Esophagus mucosa (tissue), 1 donor: ENCODE data around the gene PACS2. TPM values are rescaled to one million over a fixed set of nuclear protein-coding genes. Genes with fewer than 3 reads are reported as not detected.
A peak's percentile ranks its signal among the peaks of the same experiment; 100 is the strongest.
"Not testable (repeated sequence)": the region's sequence is repeated elsewhere in the genome, so short reads cannot be mapped to it uniquely, and the experiment has no call there.

Experiments used
- ATAC-seq: fragments of 200-7000 bp; cut with Tn5 transposase; one replicate; pipeline ENCODE4 v1.9.1; 2020
- total RNA-seq: library from RNA; stranded (reverse); gene quantifications from one replicate; pipeline ENCODE4 v1.2.4, GENCODE V29; 2023
- donor health status: DM: yes; HTN: yes; CAD: no.

The PACS2 gene
- total RNA-seq, 1 donor from 2014 or later: 24.9 TPM

DNA sequence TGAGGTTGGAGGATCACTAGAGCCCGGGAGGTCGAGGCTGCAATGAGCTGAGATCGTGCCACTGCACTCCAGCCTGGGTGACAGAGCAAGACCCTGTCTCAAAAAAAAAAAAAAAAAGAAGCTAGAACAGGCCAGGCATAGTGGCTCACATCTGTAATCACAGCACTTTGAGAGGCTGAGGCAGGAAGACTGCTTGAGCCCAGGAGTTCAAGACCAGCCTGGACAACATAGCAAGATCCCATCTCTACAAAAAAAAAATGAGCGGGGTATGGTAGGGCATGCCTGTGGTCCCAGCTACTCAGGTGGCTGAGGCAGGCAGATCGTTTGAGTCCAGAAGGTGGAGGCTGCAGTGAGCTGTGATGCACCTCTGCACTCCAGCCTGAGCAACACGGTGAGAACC lies 25.6 kb upstream of the PACS2 start:
- ATAC-seq: not testable (repeated sequence)

DNA sequence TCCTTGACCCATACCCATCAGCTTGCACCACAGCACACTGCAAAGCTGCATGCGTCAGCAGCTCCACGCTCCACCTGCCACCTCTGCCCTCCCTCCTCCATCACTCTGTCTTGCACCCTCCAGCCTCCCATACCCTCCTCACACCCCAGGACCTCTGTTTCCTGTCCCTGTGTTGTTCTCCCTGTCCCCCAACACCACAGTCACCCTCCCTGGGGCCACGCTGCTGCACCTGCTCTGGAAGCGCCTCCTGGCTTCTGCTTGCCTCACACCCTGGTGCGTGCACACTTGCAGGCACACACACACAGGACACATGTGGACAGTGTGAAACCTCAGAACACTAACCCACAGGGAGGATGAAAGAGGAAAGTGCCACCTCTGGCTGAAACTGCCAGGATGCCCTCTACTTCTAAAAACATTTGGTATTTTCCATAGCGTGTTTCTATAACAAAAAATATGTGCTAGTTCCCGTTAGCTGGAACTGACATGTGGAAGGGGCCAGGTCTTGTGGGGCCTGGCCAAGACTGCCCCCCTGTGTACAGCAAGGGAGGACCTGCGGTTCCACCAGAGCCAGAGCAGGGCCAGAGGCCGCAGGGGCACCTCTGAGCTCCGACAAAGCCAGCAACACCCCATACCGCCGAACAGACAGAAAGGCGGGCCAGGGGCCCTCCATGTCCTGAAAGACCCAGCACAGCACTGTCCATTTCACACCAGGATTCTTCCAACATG lies 23.8 kb upstream of the PACS2 start:
- ATAC-seq: no peak

DNA sequence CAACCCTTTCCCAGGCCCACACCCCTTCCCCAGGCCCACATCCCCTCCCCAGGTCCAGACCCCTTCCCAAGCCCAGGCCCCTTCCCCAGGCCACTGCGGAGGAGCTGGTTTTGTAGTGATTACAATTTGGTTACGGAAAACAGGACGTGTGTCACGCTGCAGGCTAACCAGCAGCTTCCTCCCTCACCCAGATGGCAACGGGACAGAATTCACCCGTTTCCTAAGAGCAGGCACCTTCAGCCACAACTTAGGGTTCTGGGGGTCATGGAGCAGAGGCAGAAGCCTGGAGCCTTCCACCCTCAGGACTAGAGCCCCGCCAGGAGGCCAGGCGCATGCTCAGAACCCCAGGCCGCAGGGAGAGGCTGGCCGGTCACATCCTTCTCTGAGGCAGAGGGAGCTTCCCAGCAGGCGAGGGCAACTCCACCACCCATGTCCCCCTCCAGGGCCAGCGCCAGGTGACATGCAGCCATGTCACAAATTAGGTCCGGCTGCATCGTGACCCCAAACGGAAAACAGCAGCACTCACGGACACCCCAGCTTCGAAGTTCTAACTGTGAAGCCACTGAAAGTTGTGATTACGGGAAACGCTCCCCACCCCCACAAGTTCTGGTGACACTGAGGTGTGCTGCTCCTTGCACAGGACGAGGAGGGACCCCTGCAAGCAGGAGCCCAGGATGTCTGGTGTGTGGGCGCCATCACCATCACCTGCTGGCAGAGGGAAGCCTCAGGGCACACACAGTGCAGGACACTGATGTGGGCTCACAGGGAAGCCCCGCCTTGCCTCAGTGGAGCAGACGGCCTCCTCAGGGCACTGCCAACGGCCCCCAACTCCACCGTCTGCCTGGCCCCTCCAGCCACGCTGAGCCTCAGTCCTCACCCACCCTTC lies 21.5 kb upstream of the PACS2 start:
- ATAC-seq: peak; percentile 19

DNA sequence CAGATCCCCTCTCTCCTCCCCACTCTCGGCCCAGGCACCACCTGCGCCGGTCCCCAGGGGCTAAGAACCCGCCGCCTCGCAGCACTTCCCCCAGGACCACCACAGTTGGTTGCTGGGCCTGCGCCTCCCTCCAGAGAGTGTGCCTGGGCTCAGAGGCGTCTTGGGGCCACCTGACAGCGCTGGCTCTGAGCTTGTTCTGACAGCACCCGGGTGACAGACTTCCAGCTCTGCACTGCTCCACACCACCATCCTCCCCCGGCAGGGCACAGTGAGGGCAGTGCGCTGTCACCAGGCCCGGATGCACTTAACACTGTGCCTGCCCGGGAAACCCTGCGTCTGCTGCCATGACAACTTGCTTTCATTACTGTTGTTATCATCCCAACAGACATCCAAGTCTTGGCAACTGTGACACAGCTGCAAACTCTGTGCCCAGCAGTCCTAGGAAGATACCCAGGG lies 20.4 kb upstream of the PACS2 start:
- ATAC-seq: peak; percentile 48

DNA sequence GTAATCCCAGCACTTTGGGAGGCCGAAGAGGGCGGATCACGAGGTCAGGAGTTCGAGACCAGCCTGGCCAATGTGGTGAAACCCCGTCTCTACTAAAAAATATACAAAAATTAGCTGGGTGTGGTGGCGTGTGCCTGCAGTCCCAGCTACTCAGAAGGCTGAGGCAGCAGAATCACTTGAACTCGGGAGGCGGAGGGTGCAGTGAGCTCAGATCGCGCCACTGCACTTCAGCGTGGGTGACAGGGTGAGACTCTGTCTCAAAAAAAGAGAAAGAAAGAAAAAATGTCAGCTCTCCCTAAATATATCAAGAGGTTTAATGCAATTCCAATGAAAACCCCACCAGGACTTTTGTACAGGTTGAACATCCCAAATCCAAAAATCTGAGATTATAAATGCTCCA lies 17.2 kb upstream of the PACS2 start:
- not testable (repeated sequence) for ATAC-seq

DNA sequence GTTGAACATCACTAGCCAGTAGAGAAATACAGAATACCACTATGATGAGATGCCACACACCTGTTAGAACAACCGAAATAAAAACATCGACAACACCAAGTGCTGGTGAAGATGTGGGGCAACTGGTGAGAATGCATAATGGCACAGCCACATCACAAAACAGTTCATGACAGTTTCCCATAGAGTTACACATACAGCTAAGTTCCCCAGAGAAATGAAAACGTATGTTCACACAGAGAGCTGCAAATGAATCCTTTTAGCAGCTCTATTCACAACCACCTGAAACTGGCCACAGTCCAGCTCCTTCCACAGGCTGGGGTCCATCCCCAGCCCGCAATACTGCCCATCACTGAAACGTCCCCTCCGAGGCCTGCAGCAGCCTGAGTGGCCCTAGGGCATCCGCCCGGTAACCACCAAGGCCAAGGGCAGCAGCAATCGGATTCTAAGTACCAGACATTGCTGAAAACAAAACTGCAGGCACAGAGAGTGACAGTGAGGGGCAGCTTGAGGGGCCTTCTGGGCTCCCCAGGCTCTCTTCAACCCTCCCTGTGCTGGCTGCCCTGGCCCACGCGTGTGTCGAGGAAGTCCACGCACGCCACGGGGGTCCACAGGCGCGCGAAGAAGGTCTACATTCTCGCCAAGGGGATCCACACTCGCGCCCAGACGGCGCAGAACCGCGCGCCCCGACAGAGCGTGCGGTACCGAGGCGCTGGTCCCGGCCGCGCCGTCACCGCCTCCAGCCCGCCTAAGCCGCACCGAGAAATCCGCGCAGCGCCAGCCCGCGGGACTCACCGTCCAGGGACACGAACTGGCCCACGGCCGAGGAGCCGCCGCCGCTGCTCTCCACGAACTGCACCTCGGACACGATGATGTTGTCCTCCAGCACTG lies 14.7 kb upstream of the PACS2 start:
- peak; percentile 8 for ATAC-seq

DNA sequence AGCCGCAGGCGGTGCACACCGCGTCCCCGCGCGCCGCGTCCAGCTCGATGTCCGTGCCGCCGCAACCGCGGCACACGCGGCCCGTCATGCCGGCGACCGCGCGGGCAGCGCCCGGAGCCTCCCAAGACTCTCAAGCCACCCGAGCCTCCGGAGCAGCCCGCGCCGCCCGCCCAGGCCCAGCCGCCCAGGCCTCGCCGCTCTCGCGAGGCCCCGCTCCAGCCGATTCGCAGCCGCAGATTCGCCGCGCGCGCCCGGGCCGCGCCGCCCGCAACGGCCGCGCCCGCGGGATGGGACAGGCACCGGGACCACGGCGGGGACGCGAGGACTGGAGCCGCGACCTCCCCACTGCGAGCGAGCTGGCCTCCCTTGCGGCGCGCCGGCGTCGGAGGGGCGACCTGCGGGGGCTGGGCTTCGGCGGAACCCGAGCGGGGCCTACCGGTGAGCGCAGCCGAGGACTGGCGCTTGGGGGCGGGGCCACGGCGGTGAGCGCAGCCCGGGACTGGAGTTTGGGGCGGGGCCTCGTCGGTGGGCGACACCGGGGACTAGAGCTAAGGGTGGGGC lies 13.9 kb upstream of the PACS2 start, which contains the start of gene BRF1:
BRF1 (minus strand) TSS at position 460 of the 561 bp plus-strand sequence; CDS start at position 88, 372 bp downstream.
- ATAC-seq: peak; percentile 91

DNA sequence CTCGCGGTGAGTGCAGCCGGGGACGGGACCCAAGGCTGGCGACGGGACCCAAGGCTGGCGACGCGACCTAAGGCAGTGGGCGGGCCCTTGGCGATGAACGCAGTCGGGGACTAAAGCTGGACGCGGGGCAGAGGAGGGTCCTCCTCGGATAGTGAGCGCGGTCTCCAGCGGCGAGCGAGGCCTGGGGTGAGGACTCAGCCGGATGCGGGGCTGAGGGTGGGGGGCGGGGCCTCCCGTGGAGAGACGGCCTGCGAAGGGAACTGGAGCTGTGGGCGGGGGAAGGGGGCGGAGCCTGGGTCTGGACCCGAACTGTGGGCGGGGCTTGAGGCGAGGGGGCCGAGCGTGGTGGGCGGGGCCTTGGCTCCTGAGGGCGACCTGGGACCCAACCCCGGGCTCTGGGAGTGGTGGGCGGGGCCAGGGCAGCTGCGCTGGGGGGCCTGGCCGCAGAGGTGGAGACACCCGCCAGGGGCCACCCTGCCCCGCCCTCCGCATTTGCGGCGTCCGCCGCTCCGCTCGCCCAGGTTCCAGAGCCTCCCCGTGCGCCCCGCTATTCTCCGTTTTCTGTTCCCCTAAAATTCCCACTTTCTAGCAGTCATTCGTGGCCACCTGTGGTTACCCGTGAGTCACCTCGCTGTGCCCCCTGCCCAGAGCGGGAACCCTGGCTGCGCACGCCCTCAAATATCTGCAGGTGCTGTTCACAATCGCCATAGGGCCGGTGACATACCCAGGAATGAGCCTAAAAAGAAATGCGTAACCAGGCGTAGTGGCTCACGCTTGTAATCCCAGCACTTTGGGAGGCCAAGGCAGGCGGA lies 13.2 kb upstream of the PACS2 start:
- peak; percentile 92 for ATAC-seq

DNA sequence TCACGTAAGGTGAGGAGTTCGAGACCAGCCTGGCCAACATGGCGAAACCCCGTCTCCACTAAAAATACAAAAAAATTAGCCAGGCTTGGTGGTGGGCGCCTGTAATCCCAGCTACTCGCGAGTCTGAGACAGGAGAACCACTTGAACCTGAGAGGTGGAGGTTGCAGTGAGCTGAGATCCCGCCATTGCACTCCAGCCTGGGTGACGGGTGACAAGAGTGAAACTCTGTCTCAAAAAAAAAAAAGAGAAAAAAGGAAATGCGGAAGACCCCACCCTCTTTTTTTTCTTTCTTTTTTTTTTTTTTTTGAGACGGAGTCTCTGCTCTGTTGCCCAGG lies 12.7 kb upstream of the PACS2 start:
- not testable (repeated sequence) for ATAC-seq

DNA sequence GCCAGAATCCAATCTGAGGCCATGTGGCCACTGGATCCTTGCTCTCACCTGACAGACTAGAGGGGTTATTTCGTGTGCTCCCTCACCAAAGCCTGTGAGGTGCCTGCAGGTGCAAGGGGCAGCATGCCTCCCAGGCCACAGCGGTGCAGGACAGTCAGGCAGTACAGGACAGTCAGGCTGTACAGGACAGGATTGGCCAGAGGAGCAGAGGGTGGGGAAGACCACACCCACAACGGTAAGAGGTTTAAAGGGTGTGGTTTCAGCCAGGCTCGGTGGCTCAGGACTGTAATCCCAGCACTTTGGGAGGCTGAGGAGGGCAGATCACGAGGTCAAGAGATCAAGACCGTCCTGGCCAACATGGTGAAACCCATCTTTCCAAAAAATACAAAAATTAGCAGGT lies 10.6 kb upstream of the PACS2 start:
- peak; percentile 40 for ATAC-seq

DNA sequence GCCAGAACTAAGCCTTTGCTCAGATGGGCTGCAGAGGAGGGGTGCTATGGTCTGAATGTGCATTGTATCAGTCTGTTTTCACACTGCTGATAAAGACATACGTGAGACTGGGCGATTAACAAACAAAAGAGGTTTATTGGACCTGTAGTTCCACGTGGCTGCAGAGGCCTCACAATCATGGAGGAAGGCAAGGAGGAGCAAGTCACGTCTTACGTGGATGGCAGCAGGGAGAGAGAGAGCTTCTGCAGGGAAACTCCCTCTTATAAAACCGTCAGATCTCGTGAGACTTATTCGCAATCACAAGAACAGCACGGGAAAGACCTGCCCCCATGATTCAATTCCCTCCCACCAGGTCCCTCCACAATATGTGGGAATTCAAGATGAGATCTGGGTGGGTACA lies 10.0 kb upstream of the PACS2 start:
- no peak for ATAC-seq

DNA sequence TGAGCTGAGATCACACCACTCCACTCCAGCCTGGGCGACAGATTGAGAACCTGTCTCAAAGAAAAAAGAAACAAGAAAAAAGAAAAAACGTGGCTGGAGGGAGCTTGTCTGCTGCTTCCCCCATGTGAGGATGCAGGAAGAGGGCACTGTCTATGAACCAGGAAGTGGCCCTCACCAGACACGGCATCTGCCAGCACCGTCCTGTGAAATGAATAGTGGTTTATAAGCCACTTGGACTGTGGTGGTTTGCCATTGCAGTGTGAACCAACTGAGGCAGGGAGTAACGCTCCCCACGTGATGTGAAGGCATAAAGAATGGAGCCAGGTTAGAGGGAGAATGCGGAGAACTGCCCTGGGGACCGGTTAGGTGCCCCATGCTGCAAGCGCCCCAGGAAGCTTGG lies 9.2 kb upstream of the PACS2 start:
- ATAC-seq: no peak

DNA sequence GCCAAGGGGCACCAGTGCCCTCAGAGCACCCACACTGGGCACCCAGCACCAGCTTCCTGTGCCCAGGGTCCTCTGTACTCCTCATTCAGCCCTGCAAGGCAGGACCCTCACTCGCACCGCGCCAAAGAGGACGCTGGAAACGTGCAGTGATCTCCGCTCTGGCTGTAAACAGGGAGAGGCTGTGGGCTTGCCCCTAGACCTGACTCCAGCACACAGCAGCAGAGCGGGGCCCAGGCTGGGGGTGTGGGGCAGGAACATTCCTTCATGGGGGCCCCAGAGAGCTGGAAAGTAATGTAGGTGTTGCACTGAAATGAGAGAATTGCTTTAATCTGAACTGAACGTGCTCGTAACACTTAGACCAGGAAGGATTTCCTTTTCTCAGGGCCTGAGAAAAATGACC lies 8.8 kb upstream of the PACS2 start:
- no peak for ATAC-seq

DNA sequence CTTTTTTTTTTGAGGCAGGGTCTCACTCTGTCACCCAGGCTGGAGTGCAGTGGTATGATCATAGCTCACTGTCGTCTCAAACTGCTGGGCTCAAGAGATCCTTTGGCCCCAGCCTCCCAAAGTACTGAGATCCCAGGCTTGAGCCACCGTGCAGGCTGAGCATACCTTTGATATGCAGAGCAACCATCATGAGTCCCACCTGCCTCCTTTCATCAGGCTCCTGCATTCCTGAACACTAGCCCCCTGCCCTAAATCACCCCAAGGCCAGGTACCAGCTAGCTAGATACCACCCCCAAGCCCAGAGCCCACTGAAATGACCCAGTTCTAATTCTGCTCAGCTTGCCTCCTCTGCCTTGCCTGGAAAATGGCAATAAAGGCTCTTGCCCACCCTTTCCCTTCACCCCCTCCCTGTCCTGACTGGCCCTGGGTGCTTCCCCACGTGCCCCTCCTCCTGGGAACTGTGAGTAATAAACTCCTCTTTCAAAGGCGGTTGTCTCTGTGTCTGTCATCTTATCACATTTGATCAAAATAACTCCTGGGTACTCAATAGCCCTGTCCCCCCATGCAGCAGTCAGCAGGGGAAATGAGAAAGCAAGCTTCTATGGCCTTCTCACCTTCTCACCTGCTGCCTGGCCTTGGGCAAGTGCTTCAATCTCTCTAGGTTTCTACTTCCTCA lies 7.4 kb upstream of the PACS2 start:
- no peak for ATAC-seq

DNA sequence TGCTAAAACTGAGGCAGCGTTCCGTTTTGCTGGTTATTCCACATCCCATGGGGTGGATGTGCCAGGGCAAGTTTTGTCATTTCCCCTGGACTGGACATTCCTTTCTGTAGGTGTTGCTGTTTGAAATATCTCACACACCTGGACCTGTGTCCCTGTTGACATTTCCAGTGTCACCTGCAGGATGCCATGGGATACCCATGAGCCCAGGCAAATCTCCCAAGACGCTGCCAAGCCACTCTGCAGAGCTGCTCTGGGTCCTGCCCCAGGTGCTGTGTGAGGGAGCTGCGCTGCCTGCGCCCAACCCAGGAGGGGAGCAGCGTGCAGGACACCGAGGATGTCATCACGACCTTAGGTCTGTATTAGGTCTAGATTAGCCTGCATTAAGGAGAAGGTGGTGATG lies 5.2 kb upstream of the PACS2 start:
- ATAC-seq: no peak

DNA sequence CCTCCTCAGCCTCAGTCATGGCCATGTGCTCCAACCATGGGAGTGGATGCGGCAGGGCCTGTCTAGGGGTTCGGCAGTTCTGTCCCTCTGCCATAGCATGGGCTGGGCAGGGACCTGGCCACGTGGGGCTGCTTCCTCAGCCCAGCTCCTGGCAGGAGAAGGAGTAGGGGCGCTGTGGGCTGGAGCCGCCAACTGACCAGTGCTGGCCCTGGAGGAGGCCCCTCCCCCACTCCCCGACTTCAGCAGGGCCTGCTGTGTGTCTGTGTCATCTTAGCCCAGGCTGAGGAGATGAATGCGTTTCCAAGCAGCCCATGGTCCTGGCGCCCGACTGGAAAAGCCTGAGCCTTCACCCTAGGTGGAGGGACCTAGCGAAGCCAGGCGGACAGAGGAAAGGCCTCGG lies 2.7 kb upstream of the PACS2 start:
- ATAC-seq: no peak

DNA sequence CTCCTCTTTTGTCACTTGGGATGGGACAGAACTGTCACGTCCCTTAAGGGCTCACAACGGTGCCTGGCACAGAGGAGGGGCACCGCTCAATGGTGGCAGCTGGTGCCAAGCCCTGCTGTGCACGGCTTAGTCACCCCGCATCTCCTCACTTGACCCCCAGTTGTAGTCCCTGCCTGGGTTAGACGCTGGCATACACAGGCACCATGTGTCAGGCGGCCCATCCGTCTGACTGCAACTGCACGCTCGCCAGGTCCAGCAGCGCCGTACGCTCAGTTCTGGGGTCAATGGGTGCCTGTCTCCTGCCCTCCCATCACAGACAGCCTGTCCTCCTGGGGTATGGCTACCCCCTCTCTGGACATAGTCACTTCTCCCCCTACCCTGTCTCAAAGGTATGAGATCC lies 1.6 kb upstream of the PACS2 start:
- no peak for ATAC-seq

DNA sequence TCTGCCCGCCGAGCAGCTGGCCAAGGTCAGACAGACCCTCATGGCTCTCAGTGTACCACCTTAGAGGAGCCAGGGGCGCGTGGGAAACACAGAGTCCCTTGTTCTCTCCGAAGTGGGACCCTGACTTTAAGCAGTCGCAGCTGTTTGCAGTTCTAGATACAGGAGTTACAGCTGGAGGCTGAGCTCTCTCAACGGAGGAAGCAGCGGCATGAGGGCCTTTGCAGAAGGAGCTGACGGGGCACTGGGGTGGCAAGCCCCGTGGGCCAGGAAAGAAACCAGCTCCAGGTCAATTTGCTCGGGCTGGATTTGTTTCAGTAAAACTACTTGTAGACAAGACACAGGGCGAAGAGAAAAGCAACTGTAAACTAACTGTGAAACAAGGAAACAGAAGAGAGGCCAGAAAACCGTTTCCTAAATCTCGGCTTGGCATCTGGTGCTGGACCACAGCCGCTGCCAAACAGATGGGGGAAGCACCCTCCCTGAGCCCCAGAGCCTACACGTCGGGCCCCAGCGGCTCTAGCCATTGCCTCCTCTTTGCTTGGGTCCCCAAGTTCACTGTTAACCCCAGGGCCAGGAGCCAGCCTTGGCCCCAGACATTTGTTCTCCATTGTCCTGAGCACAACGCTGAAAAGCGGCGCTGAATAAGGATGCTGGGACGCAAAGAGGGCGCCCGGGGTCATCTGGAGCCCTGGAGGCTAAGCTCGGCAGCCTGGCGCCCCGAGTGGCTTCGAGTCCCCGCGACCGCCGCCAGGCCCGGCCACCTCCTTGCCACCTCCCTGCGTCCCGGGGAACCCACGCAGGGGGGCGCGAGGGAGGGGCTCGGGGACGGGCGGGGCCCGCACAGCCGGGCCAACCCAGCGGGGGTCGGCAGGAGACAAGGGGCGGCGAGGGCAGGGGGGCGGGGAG lies 914 bp upstream of the PACS2 start:
- ATAC-seq: peak; percentile 4

DNA sequence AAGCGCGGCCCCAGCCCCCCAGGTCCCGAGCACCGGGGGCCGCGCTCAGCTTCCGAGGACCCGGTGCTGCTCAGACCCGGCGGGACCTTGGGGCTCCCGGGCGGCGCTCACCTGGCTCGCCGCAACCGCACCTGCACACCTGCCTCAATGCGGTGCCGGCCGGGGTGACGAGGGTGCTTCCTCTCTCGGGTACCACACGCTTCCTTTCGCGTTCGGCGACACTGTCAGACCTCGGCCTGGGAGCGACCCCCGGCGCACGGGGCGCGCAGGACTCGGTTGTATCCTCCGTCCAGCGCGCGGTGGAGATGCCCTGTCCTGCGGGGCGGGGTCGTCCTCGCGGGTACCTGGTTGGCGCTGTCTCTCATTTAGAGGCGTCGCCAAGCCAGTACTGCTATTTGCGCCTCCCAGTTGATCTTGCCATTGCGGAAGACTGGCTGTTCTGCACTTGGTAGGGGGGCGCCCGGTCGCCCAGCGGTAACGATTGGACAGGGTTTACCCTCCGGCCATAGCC lies 718 bp downstream of the PACS2 start:
- ATAC-seq: peak; percentile 15
